RWPE1 (cell line): Measurements from ENCODE around the gene PEX11G.

ENCODE experiments used
- CTCF ChIA-PET: fragments of 350-600 bp; sonication (Branson Sonifier 250); formaldehyde crosslinking; extraction: SDS; loops from one replicate; lab custom pipeline; 2021; lab: Yijun Ruan, JAX
- POLR2A ChIA-PET: fragments of 400-600 bp; formaldehyde crosslinking; extraction: SDS; loops from one replicate; lab custom pipeline; 2020; ENCODE audit warnings: antibody characterized with exemption; ENCODE audit not compliant: low non-redundant PET; lab: Yijun Ruan, JAX
- DNase-seq: peaks from one replicate; pipeline ENCODE4 v3.0.0; 2012; ENCODE audit warnings: low spot score
- H3K27ac ChIP-seq: fragments of 450-650 bp; 2 replicates; pipeline ENCODE4 v1.5.1; 2017
- CTCF ChIP-seq: fragments of 450-650 bp; conservative IDR thresholded peaks from 2 replicates; pipeline ENCODE4 v1.5.1; 2017; ENCODE audit warnings: low read depth, mild to moderate bottlenecking

Gene PEX11G

GRCh38 chr19:7516333-7516732 is 27.5 kb upstream of the PEX11G start:
- no peak for TF ChIP-seq CTCF
- DNase-seq, result no peak
- peak overlapping the region; percentile 78 for H3K27ac ChIP-seq
- ChIA-PET CTCF (no interaction called here), POLR2A (interaction anchor here (0.5 kb wide), 1 partner anchor 133 kb away, joined by 3 read pairs; no protein-coding TSS in a partner anchor)

GRCh38 chr19:7515645-7516151 is 26.9 kb upstream of the PEX11G start, which contains the start of gene ZNF358:
Gene ZNF358, plus strand, starts transcription at chr19:7516103. Its CDS starts 3,140 bp downstream, at chr19:7519243.
- no peak for TF ChIP-seq CTCF
- CTCF ChIA-PET, result no interaction called here
- peak within 1 kb of the TSS; percentile 78 for H3K27ac ChIP-seq
- DNase-seq, result peak; percentile 63
- POLR2A ChIA-PET, result no interaction called here

GRCh38 chr19:7515110-7515644 is 26.3 kb upstream of the PEX11G start:
- no peak for TF ChIP-seq CTCF
- ChIA-PET POLR2A (no interaction called here), CTCF (no interaction called here)
- peak overlapping the region; percentile 78 for H3K27ac ChIP-seq
- DNase-seq, result no peak

GRCh38 chr19:7513809-7514642 is 25.2 kb upstream of the PEX11G start:
- ChIA-PET CTCF (interaction anchor here (0.7 kb wide), 2 partner anchors 150 to 175 kb away, joined by 3 to 4 read pairs; no protein-coding TSS in a partner anchor), POLR2A (no interaction called here)
- no peak for DNase-seq
- TF ChIP-seq CTCF, result no peak
- H3K27ac ChIP-seq, result no peak overlapping the region

GRCh38 chr19:7512400-7512851 is 23.6 kb upstream of the PEX11G start:
- ChIA-PET CTCF (no interaction called here), POLR2A (no interaction called here)
- no peak for TF ChIP-seq CTCF
- no peak overlapping the region for H3K27ac ChIP-seq
- no peak for DNase-seq

- POLR2A ChIA-PET, result no interaction called here
- TF ChIP-seq CTCF, result no peak
- CTCF ChIA-PET, result no interaction called here
- H3K27ac ChIP-seq, result no peak overlapping the region
- no peak for DNase-seq
Observed at GRCh38 chr19:7509625-7510024, 20.8 kb upstream of the PEX11G start.
